HG03103 (cell line): ENCODE measurements around the gene GAS6.
"Not testable (repeated sequence)": the region's sequence is repeated elsewhere in the genome, so short reads cannot be mapped to it uniquely, and the experiment has no call there.

Source experiments
- ATAC-seq: cut with Tn5 transposase; IDR thresholded peaks from one replicate; pipeline ENCODE4 v1.9.1; 2021; ENCODE audit warnings: low read depth; ENCODE audit not compliant: unreplicated experiment

GAS6 gene

GRCh38 chr13:113842336-113843062 lies 21.4 kb downstream of the GAS6 start:
- ATAC-seq: no peak

GRCh38 chr13:113841353-113841650 lies 22.6 kb downstream of the GAS6 start:
- ATAC-seq: no peak

- ATAC-seq: no peak
Observed at GRCh38 chr13:113840541-113841352, 23.1 kb downstream of the GAS6 start.

- no peak for ATAC-seq
Observed at GRCh38 chr13:113839536-113840204, 24.2 kb downstream of the GAS6 start.

GRCh38 chr13:113838711-113839201 lies 25.1 kb downstream of the GAS6 start:
- no peak for ATAC-seq

GRCh38 chr13:113837560-113838355 lies 26.1 kb downstream of the GAS6 start:
- ATAC-seq: no peak

GRCh38 chr13:113836768-113837559 lies 26.9 kb downstream of the GAS6 start:
- no peak for ATAC-seq

- ATAC-seq: no peak
Observed at GRCh38 chr13:113835461-113836270, 28.2 kb downstream of the GAS6 start.

- ATAC-seq: no peak
Observed at GRCh38 chr13:113834496-113835200, 29.2 kb downstream of the GAS6 start.

GRCh38 chr13:113834006-113834405 lies 29.9 kb downstream of the GAS6 start:
- ATAC-seq: not testable (repeated sequence)

GRCh38 chr13:113833111-113833830 lies 30.6 kb downstream of the GAS6 start:
- ATAC-seq: no peak

GRCh38 chr13:113832631-113833030 lies 31.2 kb downstream of the GAS6 start:
- ATAC-seq: no peak

- no peak for ATAC-seq
Observed at GRCh38 chr13:113832205-113832604, 31.7 kb downstream of the GAS6 start.

- no peak for ATAC-seq
Observed at GRCh38 chr13:113831061-113831460, 32.8 kb downstream of the GAS6 start.

- ATAC-seq: not testable (repeated sequence)
Observed at GRCh38 chr13:113830426-113830950, 33.4 kb downstream of the GAS6 start.

- no peak for ATAC-seq
Observed at GRCh38 chr13:113828282-113828825, 35.5 kb downstream of the GAS6 start.

GRCh38 chr13:113827021-113827420 lies 36.9 kb downstream of the GAS6 start:
- ATAC-seq: no peak
